MM.1S (cell line): ENCODE measurements around the gene ATP6V0B.

Experiments
- DNase-seq: peaks from one replicate; pipeline ENCODE4 v3.0.0-alpha.2; 2015
- H2AFZ ChIP-seq: fragments of 300-600 bp; sonication (generic); 2 replicates; pipeline ENCODE4 v1.6.0; 2016; ENCODE audit warnings: antibody characterized with exemption, low read length
- H3F3A ChIP-seq: fragments of 300-600 bp; sonication (generic); 2 replicates; pipeline ENCODE4 v1.6.1; 2016; ENCODE audit warnings: mild to moderate bottlenecking, antibody characterized with exemption, low read length, moderate library complexity, mixed read lengths; ENCODE audit not compliant: insufficient read depth
- H3K27ac ChIP-seq: fragments of 300-600 bp; sonication (generic); 2 replicates; pipeline ENCODE4 v1.5.1; 2016; ENCODE audit warnings: mild to moderate bottlenecking, low read length
- H3K27me3 ChIP-seq: fragments of 300-600 bp; sonication (generic); replicated peaks from 2 replicates; pipeline ENCODE4 v1.6.0; 2016; ENCODE audit warnings: low read length; ENCODE audit not compliant: insufficient read depth
- H3K36me3 ChIP-seq: fragments of 300-600 bp; sonication (generic); replicated peaks from 2 replicates; pipeline ENCODE4 v1.6.1; 2016; ENCODE audit warnings: mild to moderate bottlenecking, low read length, mixed read lengths; ENCODE audit not compliant: insufficient read depth
- H3K4me1 ChIP-seq: fragments of 300-600 bp; sonication (generic); 2 replicates; pipeline ENCODE4 v1.6.1; 2016; ENCODE audit warnings: low read length, mixed read lengths
- H3K4me2 ChIP-seq: fragments of 300-600 bp; sonication (generic); 2 replicates; pipeline ENCODE4 v1.6.0; 2016; ENCODE audit warnings: low read depth, low read length
- H3K4me3 ChIP-seq: fragments of 300-600 bp; sonication (generic); 2 replicates; pipeline ENCODE4 v1.5.1; 2016; ENCODE audit warnings: low read length, mixed read lengths
- H3K79me2 ChIP-seq: fragments of 300-600 bp; sonication (generic); 2 replicates; pipeline ENCODE4 v1.6.1; 2016; ENCODE audit warnings: mixed run types, low read length, mixed read lengths
- H3K9ac ChIP-seq: fragments of 300-600 bp; sonication (generic); 2 replicates; pipeline ENCODE4 v1.6.1; 2016; ENCODE audit warnings: low read length, mixed read lengths
- H3K9me2 ChIP-seq: fragments of 300-600 bp; sonication (generic); replicated peaks from 2 replicates; pipeline ENCODE4 v1.6.1; 2016; ENCODE audit warnings: mild to moderate bottlenecking, low read length, mixed read lengths; ENCODE audit not compliant: insufficient read depth
- H3K9me3 ChIP-seq: fragments of 300-600 bp; sonication (generic); replicated peaks from 2 replicates; pipeline ENCODE4 v1.6.1; 2016; ENCODE audit warnings: mild to moderate bottlenecking, low read length, mixed read lengths; ENCODE audit not compliant: insufficient read depth
- H4K20me1 ChIP-seq: fragments of 300-600 bp; sonication (generic); 2 replicates; pipeline ENCODE4 v1.6.1; 2016; ENCODE audit warnings: mild to moderate bottlenecking, low read length, moderate library complexity, mixed read lengths; ENCODE audit not compliant: insufficient read depth
- CTCF ChIP-seq: fragments of 300-600 bp; sonication (generic); IDR thresholded peaks from 2 replicates; pipeline ENCODE4 v1.5.1; 2016; ENCODE audit warnings: antibody characterized with exemption, low read length, mixed read lengths
- EZH2 ChIP-seq: fragments of 300-600 bp; sonication (generic); optimal IDR thresholded peaks from 2 replicates; pipeline ENCODE3; 2017; ENCODE audit warnings: low read depth, mild to moderate bottlenecking, antibody characterized with exemption, low read length, mixed read lengths
- EZH2phosphoT487 ChIP-seq: fragments of 300-600 bp; sonication (generic); IDR thresholded peaks from 2 replicates; pipeline ENCODE4 v1.6.1; 2018; ENCODE audit warnings: antibody characterized with exemption, low read length

Gene ATP6V0B

GRCh38 chr1:43997295-43997999 is 22.7 kb downstream of the ATP6V0B start:
- DNase-seq = no peak
- H3K4me2 ChIP-seq = no peak overlapping the region
- H3K27ac ChIP-seq = no peak overlapping the region
- TF ChIP-seq EZH2 (no peak), EZH2phosphoT487 (no peak), CTCF (no peak)
- no peak overlapping the region for H2AFZ ChIP-seq
- H3K9ac ChIP-seq = no peak overlapping the region
- H3K4me3 ChIP-seq = no peak overlapping the region
- H3K27me3 ChIP-seq = no peaks in the 10 kb centered on the region
- no peaks in the 10 kb centered on the region for H3K9me3 ChIP-seq
- H3F3A ChIP-seq = peaks cover 6% of the 10 kb centered on the region
- H3K79me2 ChIP-seq = no peaks in the 10 kb centered on the region
- H3K9me2 ChIP-seq = no peaks in the 10 kb centered on the region
- H3K36me3 ChIP-seq = no peaks in the 10 kb centered on the region
- no peaks in the 10 kb centered on the region for H4K20me1 ChIP-seq
- H3K4me1 ChIP-seq = peaks cover 4% of the 10 kb centered on the region

- Histone ChIP-seq H3F3A (peaks cover under 1% of the 10 kb centered on the region; the same call in 1 of the 2 replicates), H3K27me3 (no peaks in the 10 kb centered on the region), H3K79me2 (no peaks in the 10 kb centered on the region), H3K4me2 (no peak overlapping the region), H3K4me3 (no peak overlapping the region), H3K36me3 (no peaks in the 10 kb centered on the region), H4K20me1 (no peaks in the 10 kb centered on the region), H3K27ac (no peak overlapping the region), H2AFZ (no peak overlapping the region), H3K9me2 (no peaks in the 10 kb centered on the region), H3K9ac (no peak overlapping the region), H3K9me3 (no peaks in the 10 kb centered on the region), H3K4me1 (no peaks in the 10 kb centered on the region)
- TF ChIP-seq EZH2 = no peak
- TF ChIP-seq EZH2phosphoT487 = no peak
- TF ChIP-seq CTCF = no peak
- no peak for DNase-seq
Observed at GRCh38 chr1:43998000-43998378, 23.2 kb downstream of the ATP6V0B start.

GRCh38 chr1:43999455-43999854 is 24.7 kb downstream of the ATP6V0B start:
- Histone ChIP-seq H4K20me1 (no peaks in the 10 kb centered on the region), H3K4me2 (no peak overlapping the region), H3K9ac (no peak overlapping the region), H3K4me1 (no peaks in the 10 kb centered on the region), H3K79me2 (no peaks in the 10 kb centered on the region), H3F3A (no peaks in the 10 kb centered on the region), H3K9me2 (no peaks in the 10 kb centered on the region), H2AFZ (no peak overlapping the region), H3K9me3 (no peaks in the 10 kb centered on the region), H3K4me3 (no peak overlapping the region), H3K27ac (no peak overlapping the region), H3K36me3 (no peaks in the 10 kb centered on the region), H3K27me3 (no peaks in the 10 kb centered on the region)
- TF ChIP-seq CTCF (no peak), EZH2phosphoT487 (no peak), EZH2 (no peak)
- no peak for DNase-seq
